GM21360 (cell line): ENCODE data around the gene ASIC4.

Experiments used
- ATAC-seq: cut with Tn5 transposase; IDR thresholded peaks from one replicate; pipeline ENCODE4 v1.9.1; 2021; ENCODE audit warnings: mild to moderate bottlenecking, moderate library complexity; ENCODE audit not compliant: unreplicated experiment

ASIC4 gene

DNA sequence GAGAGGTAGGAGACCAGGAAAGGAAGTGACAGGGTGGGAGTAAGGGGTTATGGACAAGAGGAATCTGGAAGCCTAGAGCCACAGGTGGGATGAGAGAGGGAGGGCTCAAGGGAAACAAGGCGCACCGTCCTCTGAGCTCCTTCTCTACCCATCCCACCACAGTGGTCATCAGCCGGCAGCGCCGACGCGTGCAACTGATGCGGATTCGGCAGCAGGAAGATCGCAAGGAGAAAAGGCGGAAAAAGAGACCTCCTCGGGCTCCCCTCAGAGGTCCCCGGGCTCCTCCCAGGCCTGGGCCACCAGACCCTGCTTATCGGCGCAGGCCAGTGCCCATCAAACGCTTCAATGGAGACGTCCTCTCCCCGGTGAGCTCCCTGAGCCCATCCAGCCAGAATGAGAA lies 34.7 kb downstream of the ASIC4 start:
- no peak for ATAC-seq

DNA sequence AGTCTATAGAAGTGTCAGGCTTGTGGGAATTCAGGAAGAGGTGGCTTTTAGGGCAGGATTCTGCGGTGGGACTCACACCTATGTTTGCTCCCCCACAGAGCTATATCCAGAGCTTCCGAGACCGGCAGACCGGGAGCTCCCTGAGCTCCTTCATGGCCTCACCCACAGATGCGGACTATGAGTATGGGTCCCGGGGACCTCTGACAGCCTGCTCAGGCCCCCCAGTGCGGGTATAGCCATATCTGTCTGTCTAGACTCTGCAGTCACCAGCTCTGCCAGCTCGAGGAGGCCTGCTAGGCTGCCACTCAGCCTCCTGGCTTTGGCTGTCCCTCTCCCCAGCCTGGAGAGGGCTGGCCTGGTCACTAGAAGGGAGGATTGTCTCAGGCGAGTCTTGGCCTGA lies 35.3 kb downstream of the ASIC4 start:
- ATAC-seq, result no peak

DNA sequence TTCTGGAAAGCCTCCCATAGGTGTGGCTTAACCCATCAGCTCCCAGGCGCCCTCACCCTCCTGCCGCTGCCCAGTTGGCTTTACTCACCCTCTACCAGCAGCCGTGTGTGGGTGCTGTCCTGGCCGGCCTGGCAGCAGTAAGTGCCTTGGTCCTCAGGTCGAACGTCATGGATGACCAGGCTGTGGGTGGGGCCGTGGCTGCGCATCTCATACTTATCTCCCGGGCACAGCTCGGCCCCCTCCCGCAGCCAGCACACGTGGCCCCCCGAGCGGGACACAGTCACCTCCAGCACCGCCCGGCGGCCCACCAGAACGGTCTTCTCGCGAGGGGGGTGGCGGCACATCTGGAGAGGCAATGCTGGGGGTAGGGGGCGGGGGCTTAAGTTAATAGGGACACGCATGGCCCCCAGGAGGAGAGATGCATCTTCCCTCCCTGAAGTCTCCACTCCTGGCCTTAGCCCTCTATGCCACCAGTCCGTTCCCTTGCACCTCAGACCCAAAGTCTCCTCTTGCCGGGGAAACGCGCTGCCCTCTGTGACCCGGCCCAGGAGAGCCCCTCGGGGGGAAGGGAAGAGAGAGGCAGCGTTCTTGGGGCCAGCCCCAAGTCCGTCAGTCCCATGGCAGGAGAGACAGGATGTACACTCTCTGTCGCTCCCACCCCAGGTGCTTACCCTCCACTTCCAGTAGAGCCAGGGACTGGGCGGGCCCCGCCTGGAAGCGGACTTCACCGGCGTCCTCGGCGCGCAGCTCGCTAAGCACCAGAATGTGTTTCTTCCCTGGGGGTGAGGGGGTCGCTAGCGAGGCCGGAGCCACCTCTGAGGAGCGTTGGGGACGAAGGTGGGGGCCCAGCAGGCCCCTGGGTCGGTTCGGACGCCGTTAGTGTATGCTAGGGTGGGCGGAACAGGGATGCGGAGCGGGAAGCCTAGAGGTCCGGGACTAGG lies 37.4 kb downstream of the ASIC4 start:
- ATAC-seq, result peak; percentile 5

DNA sequence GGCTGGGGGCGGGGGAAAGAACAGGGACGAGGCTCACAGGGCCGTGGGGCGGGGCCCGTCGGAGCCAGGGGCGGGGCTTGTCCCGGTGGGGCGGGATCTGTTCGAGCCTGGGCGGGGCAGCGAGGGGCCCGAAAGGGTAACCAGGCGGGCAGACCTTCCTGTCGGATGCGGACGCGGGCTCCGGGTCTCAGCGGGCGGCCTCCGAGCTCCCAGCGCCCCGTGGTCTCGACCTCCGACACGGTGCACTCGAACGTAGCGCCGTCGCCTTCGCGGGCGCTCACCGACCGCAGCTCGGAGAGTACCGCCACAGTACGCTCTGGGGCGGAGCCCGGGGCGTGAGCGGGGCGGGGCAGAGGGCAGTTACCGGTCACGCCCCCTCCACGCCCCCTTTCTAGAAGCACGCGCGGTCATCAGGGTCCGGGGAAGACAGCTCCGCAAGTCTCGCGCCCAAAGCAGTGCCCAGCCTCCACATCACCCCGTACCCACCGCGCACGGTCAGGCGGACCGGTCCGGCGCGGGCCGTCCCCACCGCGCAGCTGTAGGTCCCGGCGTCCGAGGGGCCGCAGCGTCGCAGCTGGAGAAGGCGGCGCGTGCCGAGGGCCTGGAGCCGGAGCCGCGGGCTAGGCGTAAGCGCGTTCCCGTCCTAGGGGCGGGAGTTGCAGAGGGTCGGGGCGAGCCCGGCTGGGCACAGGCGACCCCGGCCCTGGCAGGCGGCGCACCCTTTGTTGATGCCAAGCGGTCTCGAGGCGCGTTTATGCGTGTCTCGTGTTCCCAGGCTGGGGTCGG lies 38.3 kb downstream of the ASIC4 start:
- ATAC-seq, result peak; percentile 95

DNA sequence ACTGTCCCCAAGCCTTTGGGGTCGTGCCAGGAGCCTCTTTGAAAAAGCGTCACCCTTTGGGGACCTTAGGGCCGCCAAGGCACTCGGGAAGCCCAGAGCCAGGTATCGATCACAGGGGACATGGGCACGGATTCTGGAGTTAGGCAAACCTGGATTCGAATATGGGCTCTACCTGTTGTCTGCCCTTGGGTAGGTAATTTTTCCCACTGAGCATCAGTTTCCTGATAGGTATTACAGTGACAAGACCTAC lies 38.8 kb downstream of the ASIC4 start:
- ATAC-seq, result no peak

DNA sequence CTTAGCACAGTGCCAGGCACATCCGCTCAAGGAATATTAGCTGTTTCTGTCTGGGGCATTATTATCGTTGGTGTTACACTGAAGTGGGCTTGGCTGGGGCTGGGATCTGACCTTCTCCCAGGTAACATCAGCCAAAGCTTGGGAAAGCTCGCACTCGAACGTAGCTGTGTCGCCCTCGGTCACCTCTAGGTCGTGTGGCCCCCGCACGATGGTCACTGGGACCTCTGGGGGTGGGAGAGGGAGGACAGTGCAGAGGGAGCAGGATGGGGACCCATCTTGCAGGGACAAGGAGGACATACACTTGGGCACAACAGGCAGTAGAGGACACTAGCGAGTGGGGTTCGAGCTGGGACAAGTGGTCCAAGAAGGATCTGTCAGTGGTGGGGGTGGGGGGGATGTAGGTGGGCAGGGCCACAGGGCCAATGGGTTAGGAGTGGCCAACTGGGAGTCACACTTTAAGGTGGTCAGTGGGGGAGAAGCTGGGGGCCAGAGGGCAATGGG lies 39.2 kb downstream of the ASIC4 start:
- no peak for ATAC-seq

DNA sequence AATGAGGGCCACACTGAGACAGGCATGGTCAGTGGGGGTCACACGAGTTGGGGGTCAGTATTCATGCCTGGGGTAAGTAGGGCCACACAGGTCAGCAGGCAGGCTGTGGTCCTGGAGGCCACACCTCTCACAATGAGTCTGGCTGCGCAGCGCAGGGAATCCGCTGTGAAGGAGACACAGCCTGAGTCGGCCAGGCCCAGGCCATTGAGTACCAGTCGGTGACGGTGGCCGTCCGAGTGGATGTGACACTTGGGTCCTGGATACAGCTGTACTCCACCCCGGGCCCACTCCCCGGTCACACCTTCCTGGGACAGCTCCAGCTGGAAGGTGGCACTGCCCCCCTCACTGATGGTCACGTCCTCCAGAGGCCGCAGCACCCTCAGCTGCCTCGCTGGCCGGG lies 40.1 kb downstream of the ASIC4 start:
- no peak for ATAC-seq

DNA sequence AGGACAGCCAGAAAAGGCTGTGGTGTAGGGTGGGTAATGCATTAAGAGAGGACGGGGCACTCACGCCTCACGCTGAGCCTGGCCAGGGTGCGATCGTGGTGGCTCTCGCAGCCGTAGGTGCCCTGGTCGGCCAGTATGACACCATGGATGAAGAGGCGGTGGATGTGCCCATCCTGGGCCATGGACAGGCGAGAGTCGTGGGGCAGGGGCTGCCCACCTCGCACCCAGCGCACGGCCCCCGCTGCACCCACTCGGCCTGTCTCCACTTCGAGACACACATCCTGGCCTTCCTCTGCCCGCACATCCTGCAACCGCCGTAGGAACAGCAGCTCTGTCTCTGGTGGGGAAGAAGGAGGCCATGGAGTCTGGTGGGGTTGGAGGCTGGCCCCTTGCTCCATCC lies 41.7 kb downstream of the ASIC4 start:
- no peak for ATAC-seq

DNA sequence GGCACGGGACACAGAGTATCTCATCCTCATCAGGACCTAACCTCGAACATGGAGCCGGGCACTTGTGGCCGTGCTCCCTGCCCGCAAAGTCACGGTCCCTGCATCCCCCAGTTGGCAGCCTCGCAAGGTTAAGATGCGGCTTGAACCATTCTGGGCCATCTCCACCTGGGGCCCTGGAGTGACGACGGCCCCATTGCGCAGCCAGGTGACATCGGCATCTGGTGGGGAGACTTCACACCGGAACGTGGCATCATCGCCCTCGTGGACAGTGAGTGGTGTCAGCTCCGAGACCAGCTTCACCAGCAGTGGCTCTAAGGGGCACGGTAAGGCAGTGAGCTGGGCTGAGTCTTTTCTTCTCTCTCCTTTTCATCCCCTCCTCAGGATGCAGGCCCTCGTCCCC lies 42.1 kb downstream of the ASIC4 start:
- ATAC-seq, result no peak

DNA sequence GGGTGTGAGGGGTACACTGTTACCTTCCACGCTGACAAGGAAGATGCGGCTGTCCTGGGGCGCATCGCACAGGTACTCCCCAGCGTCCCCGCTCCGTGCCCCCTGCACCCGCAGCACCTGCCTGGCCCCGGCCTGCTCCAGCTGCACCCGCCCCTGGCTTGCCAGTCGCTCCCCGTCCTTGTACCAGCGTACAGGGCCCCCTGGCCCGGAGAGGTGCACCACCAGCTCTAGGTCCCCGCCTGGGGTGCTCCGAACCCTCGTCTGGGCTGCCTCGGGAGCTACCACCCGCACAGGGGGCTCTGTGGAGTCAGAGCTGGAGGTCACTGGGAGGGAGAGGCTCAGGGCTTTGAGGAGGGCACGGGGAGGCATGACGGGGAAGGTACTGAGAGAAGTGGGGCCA lies 43.0 kb downstream of the ASIC4 start:
- no peak for ATAC-seq

DNA sequence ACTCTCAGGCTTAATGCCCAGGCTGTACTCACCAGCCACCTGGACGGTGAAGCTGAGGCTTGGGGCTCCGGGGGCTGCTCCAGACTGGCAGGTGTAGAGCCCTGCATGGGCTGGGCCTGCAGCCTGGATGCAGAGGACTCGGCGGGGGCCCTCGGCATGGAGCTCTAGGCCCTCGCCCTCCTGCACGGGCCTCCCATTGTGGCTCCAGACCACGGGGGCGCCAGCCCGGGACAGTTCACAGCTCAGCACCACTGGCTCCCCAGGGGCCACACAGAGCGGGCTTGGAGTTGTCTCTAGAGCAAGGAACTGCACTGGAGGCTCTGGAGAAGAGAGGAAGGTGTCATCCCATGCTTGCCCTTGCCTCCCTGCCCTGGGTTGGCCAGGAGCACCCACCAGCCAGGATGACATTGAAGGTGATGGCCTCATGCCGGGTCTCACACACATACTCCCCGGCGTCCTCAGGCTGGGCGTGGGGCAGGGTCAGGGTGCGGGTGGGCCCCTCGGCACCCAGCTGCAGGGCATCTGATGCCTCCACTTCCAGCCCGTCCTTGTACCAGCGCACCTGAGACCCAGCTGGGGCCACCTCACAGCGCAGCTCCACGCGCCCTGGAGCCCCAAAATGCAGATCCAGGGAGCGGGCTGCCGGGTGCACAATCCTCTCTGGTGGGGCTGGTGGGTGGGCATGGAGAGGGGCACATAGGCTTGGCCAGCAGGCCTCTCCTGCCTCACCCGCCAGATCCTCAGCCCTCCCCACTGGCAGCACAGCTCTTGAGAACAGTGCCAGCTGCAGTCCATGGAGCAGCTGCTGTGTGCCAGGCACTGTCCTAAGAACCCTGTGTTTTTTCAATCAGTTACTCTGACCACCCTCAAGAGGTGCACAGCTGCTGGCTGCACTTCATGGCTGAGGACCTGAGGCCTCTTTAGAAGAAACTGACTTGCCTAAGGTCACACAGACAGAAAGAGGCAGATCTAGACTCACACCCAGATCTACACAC lies 43.8 kb downstream of the ASIC4 start:
- no peak for ATAC-seq

DNA sequence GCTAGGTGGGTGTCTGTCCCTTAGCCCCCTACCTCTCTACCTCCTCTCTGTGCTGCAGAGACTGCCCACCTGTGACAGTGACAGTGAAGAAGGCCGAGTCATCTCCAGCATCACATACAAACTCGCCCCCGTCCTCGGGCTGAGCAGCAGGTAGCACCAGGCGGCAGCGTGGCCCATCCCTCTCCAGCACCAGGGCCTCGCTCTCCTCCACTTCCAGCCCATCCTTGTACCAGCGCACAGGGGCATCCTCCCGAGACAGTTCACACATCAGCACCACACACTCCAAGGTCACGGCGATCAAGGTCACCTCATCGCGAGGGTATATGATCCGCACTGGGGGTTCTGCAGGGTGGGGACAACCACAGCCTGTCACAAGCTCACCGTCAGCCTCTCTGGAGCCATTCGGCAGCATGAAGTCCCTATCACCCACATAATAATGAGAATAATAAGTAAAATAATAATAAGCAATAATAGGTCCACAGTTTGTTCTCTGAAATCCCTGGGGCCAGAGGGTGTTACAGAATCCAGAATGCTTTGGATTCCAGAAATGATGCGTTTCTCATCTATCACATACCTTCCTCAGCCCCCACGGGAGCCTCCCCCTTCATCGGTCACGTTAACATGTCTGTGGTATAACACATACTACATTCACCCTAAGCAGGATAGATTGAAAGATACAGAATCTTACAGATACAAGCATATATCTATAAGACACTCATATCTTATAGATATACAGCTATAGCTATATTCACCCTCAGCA lies 45.1 kb downstream of the ASIC4 start:
- no peak for ATAC-seq

DNA sequence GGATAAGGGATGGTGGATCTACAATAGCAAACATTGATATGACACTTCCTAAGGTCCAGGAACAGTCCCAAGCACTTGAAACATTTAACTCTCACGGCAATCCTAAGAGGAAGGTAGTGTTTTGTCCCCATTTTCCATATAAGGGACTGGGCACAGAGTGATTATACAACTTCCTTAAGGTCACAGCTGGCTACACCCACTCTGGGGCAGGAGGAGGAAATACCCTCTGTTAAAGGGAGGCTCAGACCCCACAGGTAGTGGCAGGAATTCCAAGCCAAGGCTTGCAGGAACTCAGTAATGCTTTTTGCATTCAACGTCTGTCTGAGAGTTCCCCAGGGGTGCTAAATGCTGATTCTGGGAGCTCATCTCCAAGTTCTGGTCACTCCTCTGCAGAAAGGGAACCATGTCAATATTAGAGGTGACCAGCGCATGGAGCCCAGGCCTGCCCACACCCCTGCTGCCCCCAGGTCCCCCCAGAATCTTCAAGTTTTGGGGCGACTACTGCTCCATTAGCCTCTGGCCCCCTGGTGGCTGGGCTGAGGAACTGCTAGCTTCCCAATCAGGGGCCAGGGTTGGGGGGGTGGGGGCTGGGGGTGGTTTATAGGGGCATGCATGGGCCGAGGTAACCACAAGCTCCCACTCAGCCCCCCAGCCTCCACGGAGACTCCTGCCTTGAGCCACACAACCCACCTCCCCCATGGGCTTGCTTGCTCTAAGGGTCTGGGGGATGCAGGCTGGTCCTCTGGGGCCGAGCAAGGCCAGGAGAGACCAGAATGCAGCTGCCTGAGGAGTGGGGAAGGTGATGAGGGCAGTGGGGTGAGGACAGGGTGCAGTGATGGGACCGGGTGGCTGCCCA lies 46.0 kb downstream of the ASIC4 start:
- no peak for ATAC-seq

DNA sequence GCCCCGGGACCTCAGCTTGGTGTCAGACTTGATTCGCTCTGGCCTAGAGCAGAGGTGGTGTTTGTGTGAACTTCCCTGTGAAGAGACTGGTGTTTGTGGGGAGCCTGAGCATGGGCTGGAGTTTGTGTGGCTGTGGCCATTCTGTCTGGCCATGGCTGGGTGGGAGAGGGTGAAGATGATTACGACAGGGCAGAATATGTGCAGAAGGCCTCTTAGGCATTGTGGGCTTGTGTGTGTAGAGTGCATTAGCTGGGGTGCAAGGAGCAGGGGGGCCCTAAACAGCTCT lies 46.6 kb downstream of the ASIC4 start:
- ATAC-seq, result no peak

DNA sequence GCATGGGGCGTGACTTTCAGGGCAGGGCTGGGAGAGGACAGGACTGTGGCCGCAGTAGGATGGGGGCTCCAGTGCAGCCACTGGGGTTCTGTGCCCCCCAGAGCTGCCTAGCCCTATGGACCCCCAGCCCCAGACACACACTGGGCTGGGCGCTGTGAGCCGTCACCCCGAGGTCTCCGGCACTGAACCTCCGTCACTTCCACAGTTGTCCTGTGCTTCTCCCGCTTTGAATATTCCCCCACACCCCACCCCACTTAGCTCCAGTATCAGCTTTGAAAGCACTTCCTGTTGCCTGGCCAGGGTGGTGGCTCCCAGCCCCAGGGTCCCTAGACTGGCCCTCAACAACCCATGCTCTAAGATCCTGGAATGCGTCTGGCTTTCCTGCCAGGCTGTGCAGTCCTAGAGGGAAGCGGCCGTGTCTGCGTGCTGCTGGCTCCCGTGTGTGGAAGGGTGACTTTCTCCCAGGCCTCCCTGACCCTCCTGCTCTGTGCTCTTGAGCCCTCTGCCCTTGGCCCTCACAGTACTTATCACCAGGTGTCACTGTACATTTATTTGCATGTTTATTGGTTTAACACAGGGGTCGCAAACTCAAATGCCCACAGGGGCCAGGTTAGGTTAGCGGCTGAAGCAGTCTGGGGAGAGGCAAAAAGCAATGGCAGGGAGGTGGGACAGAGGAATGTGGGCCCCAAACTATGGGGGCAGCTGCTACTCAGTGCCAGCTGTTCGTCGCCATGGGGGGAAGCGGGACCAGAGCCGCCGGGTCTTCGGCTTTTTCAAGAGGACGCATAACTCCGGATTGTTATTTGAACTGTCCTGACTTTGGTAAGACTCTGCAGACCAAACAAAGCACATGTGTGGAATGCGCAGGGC lies 47.1 kb downstream of the ASIC4 start:
- ATAC-seq, result no peak

DNA sequence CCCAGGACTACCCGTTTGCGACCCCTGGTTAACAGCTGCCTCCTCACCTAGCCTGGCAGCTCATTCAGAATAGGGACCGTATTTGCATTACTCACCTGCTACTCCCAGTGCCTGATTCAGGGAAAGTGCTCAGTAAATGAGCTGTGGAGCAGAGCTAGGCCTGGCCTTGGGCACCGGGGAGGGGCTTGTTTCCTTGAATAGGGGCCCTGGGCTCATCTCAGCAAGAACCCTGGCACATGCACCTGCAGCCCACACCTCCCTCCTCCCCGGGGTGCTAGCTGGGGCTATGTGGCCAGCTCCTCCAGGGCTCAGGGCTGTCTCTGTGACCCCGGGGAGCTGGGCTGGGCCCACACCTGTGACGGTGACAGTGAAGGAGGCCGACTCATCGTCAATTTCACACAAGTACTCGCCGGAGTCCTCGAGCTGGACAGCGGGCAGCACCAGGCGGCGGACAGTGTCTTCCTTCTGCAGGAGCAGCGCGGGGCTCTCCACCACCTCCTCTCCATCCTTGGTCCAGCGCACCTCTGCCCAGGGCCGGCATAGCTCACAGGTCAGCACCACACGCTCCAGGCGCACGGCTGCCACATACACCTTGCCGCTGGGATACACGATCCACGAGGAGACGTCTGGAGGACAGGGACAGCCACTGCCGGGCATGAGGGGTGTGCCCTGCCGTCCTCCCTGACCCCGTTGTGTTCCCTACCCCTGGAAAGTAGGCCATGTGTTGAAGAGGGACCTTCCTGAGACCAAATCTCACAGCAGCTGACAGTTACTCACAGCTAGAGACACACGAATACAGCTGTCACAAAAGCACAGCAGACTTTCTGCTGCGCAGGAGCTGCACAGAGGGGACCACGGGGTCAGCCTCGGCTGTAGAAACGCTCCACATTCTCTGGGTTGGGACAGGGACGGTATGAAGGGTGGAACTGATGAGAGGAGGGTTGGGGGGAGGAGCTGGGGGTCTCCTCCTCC lies 48.1 kb downstream of the ASIC4 start:
- no peak for ATAC-seq

DNA sequence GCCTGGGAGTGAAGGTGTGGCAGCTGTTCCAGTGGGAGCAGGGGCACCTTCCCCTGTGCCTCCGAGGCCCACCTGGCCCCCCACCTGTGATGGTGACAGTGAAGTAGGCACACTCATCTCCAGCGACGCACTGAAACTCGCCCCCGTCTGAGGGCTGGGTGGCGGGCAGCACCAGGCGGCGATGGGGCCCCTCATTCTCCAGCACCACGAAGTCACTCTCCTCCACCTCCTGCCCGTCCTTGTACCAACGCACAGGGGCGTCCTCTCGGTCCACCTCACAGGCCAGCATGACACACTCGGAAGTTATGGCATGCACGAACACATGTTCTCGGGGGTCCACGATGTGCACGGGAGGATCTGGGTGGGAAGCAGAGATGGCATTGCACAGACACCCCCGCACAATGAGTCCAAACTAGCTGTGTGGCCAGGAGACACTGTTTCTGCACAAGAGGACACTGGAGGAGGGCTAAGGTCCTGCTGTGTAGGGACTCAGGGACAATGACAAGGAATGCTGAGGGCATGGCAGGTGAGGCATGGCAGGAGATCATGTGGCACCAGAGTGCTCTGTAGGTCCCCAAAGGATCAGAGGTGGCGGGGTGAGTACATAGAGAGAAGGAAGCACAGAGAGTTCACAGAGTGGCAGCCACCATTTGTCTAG lies 49.1 kb downstream of the ASIC4 start:
- no peak for ATAC-seq
